ENCODE results near the gene P3H4.

DNA sequence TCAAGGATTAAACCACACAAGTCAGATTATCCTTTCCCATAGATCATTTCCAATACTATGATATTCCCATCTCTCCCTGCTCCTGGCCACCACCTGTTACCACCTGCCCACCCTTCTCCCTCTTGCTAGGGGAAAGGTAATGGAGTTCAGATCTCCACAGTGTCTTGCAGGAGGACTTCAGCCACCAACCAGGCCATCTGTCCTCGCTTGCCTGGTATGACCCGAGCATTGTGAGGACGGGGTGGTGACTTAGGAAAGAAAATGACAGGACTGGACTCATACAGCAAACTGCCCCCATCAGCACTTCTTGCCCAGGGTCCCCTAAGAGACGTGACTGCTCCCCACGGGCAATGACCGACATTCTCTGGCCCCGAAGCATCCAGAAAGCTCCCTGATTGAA is 11.8 kb upstream of the P3H4 start:
- TF ChIP-seq, protein P1, sequence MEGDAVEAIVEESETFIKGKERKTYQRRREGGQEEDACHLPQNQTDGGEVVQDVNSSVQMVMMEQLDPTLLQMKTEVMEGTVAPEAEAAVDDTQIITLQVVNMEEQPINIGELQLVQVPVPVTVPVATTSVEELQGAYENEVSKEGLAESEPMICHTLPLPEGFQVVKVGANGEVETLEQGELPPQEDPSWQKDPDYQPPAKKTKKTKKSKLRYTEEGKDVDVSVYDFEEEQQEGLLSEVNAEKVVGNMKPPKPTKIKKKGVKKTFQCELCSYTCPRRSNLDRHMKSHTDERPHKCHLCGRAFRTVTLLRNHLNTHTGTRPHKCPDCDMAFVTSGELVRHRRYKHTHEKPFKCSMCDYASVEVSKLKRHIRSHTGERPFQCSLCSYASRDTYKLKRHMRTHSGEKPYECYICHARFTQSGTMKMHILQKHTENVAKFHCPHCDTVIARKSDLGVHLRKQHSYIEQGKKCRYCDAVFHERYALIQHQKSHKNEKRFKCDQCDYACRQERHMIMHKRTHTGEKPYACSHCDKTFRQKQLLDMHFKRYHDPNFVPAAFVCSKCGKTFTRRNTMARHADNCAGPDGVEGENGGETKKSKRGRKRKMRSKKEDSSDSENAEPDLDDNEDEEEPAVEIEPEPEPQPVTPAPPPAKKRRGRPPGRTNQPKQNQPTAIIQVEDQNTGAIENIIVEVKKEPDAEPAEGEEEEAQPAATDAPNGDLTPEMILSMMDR (IDR thresholded peaks at IDR 0.05): no peak
- no peak for TF ChIP-seq ZFX (IDR thresholded peaks at IDR 0.05; ENCODE audit: borderline replicate concordance)
